Muscle layer of duodenum (tissue), 2 donors: ENCODE results near the gene MOB2.

Source experiments
- H3K27ac ChIP-seq: one replicate; pipeline ENCODE4 v1.7.0; 2013; ENCODE audit warnings: mild to moderate bottlenecking, low read length
- H3K27me3 ChIP-seq: one replicate; pipeline ENCODE4 v1.7.0; 2013; ENCODE audit warnings: low read depth, mild to moderate bottlenecking, control low read depth, low read length
- H3K36me3 ChIP-seq, 2 donors: one replicate each; pipeline ENCODE4 v1.7.0; 2013; ENCODE audit warnings: low read length in 2 of 2, control low read depth in 1 of 2, mild to moderate bottlenecking in 1 of 2; ENCODE audit not compliant: insufficient read depth in 2 of 2, control insufficient read depth in 1 of 2
- H3K4me1 ChIP-seq, 2 donors: one replicate each; pipeline ENCODE4 v1.7.0; 2013; ENCODE audit warnings: low read length in 2 of 2, mild to moderate bottlenecking in 2 of 2, control low read depth in 1 of 2, moderate library complexity in 1 of 2; ENCODE audit not compliant: insufficient read depth in 2 of 2, control insufficient read depth in 1 of 2
- H3K4me3 ChIP-seq, 2 donors: one replicate each; pipeline ENCODE4 v1.7.0; 2013; ENCODE audit warnings: low read length in 2 of 2, low read depth in 1 of 2, mild to moderate bottlenecking in 1 of 2
- H3K9me3 ChIP-seq, 2 donors: one replicate each; pipeline ENCODE4 v1.7.0; 2013; ENCODE audit warnings: low read length in 2 of 2, control low read depth in 1 of 2, mild to moderate bottlenecking in 1 of 2; ENCODE audit not compliant: control insufficient read depth in 1 of 2
- donor health status: healthy.

Gene MOB2

GRCh38 chr11:1509626-1510255 lies 23.2 kb upstream of the MOB2 start:
- Histone ChIP-seq H3K27me3 (no peaks in the 10 kb centered on the region), H3K4me3 (no peak overlapping the region), H3K27ac (no peak overlapping the region), H3K4me1 (peaks cover 7 to 55% of the 10 kb centered on the region in 2 donors), H3K36me3 (peaks cover 0 to 3% of the 10 kb centered on the region in 2 donors), H3K9me3 (no peaks in the 10 kb centered on the region)

- Histone ChIP-seq H3K27me3 (no peaks in the 10 kb centered on the region), H3K4me3 (no peak overlapping the region), H3K9me3 (no peaks in the 10 kb centered on the region), H3K4me1 (peaks cover 0 to 51% of the 10 kb centered on the region in 2 donors), H3K36me3 (peaks cover 0 to 3% of the 10 kb centered on the region in 2 donors), H3K27ac (no peak overlapping the region)
Observed at GRCh38 chr11:1508986-1509385, 22.4 kb upstream of the MOB2 start.

GRCh38 chr11:1508491-1508891 lies 21.9 kb upstream of the MOB2 start:
- Histone ChIP-seq H3K27me3 (no peaks in the 10 kb centered on the region), H3K4me3 (no peak overlapping the region), H3K9me3 (no peaks in the 10 kb centered on the region), H3K36me3 (peaks cover 0 to 3% of the 10 kb centered on the region in 2 donors), H3K4me1 (peaks cover 0 to 51% of the 10 kb centered on the region in 2 donors), H3K27ac (no peak overlapping the region)

- no peaks in the 10 kb centered on the region for H3K9me3 ChIP-seq
- H3K27me3 ChIP-seq: no peaks in the 10 kb centered on the region
- H3K36me3 ChIP-seq: peaks cover 0 to 3% of the 10 kb centered on the region in 2 donors
- H3K4me1 ChIP-seq: peaks cover 0 to 57% of the 10 kb centered on the region in 2 donors
- no peak overlapping the region for H3K27ac ChIP-seq
- no peak overlapping the region for H3K4me3 ChIP-seq
Observed at GRCh38 chr11:1507381-1508140, 21.0 kb upstream of the MOB2 start.

- Histone ChIP-seq H3K4me1 (peaks cover 0 to 60% of the 10 kb centered on the region in 2 donors), H3K4me3 (no peak overlapping the region), H3K27ac (no peak overlapping the region)
Observed at GRCh38 chr11:1506981-1507380, 20.4 kb upstream of the MOB2 start.

GRCh38 chr11:1505480-1505879 lies 18.9 kb upstream of the MOB2 start:
- no peaks in the 10 kb centered on the region for H3K27me3 ChIP-seq
- no peaks in the 10 kb centered on the region for H3K9me3 ChIP-seq
- H3K4me3 ChIP-seq: no peak overlapping the region
- H3K36me3 ChIP-seq: no peaks in the 10 kb centered on the region
- H3K27ac ChIP-seq: no peak overlapping the region
- H3K4me1 ChIP-seq: peaks cover 0 to 63% of the 10 kb centered on the region in 2 donors

More at GRCh38 chr11:1506981-1507380, 20.4 kb upstream of the MOB2 start:
- Histone ChIP-seq H3K9me3 (no peaks in the 10 kb centered on the region), H3K36me3 (peaks cover 0 to under 1% of the 10 kb centered on the region in 2 donors), H3K27me3 (no peaks in the 10 kb centered on the region)

GRCh38 chr11:1504581-1505290 lies 18.2 kb upstream of the MOB2 start:
- Histone ChIP-seq H3K27ac (no peak overlapping the region), H3K27me3 (no peaks in the 10 kb centered on the region), H3K4me1 (peaks cover 0 to 61% of the 10 kb centered on the region in 2 donors), H3K36me3 (peaks cover 1 to 3% of the 10 kb centered on the region in 2 donors), H3K4me3 (no peak overlapping the region), H3K9me3 (no peaks in the 10 kb centered on the region)

GRCh38 chr11:1504138-1504537 lies 17.6 kb upstream of the MOB2 start:
- no peaks in the 10 kb centered on the region for H3K9me3 ChIP-seq
- H3K27ac ChIP-seq: no peak overlapping the region
- peaks cover 3 to 4% of the 10 kb centered on the region in 2 donors for H3K36me3 ChIP-seq
- H3K27me3 ChIP-seq: no peaks in the 10 kb centered on the region
- peaks cover 0 to 56% of the 10 kb centered on the region in 2 donors for H3K4me1 ChIP-seq
- H3K4me3 ChIP-seq: no peak overlapping the region

GRCh38 chr11:1503708-1504104 lies 17.1 kb upstream of the MOB2 start:
- no peak overlapping the region for H3K27ac ChIP-seq
- H3K36me3 ChIP-seq: peaks cover 3 to 4% of the 10 kb centered on the region in 2 donors
- H3K4me3 ChIP-seq: no peak overlapping the region
- no peaks in the 10 kb centered on the region for H3K27me3 ChIP-seq
- H3K4me1 ChIP-seq: peaks cover 0 to 51% of the 10 kb centered on the region in 2 donors
- H3K9me3 ChIP-seq: no peaks in the 10 kb centered on the region

GRCh38 chr11:1502954-1503707 lies 16.6 kb upstream of the MOB2 start:
- Histone ChIP-seq H3K36me3 (peaks cover 3 to 4% of the 10 kb centered on the region in 2 donors), H3K4me3 (no peak overlapping the region), H3K9me3 (no peaks in the 10 kb centered on the region), H3K27me3 (no peaks in the 10 kb centered on the region), H3K27ac (no peak overlapping the region), H3K4me1 (peaks cover 0 to 46% of the 10 kb centered on the region in 2 donors)
